ENCODE data around the gene ECHDC1.
"Not testable (repeated sequence)": the region's sequence is repeated elsewhere in the genome, so short reads cannot be mapped to it uniquely, and the experiment has no call there.

- not testable (repeated sequence) for TF ChIP-seq CTCF, POLR2A (IDR thresholded peaks at IDR 0.05)
These were observed 12.2 kb downstream of the ECHDC1 start for GRCh38 chr6:127331256-127331655.
